ENCODE measurements around the gene GANC.

The GANC gene

DNA sequence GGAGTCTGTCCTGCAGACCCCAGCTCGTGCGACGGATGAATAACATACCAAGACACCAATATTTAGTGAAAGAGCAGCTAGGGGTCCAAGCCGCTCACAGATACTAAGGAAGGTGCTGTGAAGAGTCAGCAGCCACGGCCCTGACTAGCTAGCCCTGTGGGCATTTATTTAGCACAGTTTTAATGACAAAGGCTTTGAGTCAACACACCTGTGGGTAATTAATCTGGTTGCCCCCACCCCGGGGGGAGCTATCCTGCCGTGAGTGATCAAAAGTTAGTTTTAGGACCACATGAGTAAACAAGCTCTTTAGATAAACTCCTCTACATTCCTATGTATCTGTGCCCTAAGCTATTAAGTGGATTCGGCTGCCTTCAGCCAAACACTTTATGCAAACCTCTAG lies 105.0 kb downstream of the GANC start:
- no peak for DNase-seq (ENCODE audit: low read depth, low spot score)

DNA sequence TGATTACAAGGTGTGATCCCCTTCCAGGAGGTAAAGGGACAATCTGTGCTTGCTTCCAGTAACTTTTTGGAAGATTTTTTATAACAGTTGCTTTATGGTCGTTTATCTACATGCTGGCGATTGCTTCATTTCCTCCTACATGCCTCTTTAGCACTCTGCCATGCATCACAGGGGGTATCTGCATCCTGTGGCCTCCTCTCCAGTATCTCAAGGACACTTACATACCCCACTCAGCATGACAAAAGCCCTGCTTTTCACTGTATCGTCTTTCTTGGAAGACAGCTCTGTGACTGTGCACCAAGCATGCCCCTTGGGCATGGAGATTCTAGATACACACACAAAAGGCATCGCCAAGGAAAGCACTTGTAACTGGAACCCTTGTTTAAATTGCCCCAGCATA lies 111.6 kb downstream of the GANC start:
- no peak for DNase-seq (ENCODE audit: low read depth, low spot score)

DNA sequence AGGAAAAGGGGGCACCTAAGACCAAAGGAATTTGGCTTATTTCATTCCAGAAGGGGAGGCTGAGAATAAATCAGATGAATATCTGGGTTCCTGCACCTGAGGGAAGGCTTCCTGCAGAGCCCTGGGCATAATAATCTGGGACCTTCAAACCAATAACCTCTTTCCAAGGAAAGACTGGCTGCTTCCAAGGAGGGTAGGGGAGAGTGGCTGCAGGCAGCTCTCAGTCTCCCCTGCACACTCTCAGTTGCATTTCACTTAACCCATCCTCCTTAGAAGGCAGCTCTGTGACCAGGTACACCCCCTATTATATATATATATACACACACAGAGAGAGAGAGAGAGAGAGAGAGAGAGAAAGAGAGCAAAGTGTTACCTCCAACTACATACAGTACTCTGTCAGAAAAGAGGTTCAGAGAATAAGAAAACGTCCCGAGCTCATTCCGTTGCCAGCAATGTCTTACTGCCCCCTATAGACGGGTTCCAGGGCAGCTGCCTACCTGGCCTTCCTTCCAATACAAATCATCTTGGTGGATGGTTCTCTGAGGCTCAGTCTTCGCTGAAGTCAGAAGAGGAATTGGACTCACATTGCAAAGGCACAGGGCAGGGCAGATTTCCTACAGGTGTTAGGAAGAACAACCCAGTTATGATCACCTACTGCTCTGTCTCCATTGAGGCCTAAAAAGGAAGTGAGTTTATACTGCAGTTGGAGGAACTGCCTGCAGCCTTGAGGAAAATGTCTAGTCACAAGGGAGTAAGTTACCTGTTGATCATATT lies 112.4 kb downstream of the GANC start:
- no peak for DNase-seq (ENCODE audit: low read depth, low spot score)

DNA sequence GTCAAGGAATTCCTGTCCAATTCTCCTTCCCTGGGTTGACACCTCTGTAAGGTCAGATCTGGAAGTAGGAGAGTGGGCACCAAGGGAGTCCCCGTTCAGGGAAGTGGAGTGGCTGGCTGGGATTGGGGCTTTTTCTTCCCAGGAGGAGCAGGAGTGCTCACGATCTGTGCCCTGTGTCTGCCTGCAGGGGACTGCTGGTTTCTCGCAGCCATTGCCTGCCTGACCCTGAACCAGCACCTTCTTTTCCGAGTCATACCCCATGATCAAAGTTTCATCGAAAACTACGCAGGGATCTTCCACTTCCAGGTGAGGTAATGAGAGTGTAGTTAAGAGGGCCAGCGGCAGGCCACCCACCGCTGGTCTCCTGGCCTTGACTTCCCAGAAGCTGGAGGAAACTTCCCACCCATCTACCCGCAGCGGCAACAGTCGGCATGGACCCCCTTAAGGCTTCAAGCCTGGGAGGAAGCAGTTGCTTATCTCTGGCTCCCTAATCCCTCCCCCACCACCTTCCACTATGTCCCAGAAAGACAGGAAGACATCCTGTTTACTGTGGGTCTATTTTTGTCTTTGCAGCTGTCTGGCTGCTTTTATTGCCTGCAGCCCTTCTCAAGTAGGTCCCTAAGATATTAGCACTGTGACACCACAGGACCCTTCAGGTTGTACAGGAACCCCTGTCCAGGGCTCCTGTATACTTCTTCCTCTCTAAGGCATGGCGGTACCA lies 113.1 kb downstream of the GANC start:
- no peak for DNase-seq (ENCODE audit: low read depth, low spot score)

DNA sequence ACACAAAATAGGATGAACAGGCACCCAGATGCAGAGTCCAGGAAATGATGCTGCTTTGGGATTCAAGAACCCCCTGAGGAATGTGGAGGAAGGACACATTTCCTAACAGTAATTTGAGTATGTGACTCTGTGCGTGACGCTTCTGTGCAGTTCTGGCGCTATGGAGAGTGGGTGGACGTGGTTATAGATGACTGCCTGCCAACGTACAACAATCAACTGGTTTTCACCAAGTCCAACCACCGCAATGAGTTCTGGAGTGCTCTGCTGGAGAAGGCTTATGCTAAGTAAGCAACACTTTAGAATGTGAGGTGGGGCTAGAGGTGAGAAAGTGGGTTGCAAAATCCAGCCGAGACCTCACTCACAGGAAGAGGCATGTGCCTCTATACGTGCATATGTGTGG lies 114.6 kb downstream of the GANC start:
- DNase-seq (ENCODE audit: low read depth, low spot score): no peak

DNA sequence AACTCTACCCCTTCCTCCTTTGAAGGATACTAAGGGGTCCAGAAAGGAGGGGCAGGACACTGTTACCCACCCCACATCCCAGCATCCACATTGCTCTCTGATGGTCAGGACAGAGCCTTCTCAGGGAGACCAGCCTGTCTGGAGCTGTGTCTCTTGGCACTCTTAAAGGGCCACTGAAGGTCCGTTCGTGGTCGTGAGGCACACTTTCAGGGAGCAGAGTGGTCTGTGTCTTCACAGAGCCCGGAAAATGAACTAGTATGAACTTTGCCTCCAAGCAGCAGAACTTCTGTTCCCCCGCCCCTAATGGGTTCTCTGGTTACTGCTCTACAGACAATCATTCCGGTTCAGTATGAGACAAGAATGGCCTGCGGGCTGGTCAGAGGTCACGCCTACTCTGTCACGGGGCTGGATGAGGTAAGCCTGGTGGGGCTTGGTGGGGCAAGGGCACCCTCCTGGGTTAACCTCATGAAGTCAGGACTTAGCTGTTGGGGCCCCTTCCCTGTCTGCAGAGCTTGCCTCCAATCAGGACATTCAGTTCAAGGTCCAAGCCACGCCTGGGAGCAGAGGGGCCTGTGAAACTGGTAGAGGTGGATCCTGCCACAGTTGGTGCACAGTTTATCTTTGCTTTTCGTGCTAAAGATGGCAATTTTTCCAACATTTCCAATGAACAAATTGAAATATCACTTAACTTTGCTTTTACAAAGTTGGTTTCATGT lies 119.5 kb downstream of the GANC start:
- DNase-seq (ENCODE audit: low read depth, low spot score): no peak

DNA sequence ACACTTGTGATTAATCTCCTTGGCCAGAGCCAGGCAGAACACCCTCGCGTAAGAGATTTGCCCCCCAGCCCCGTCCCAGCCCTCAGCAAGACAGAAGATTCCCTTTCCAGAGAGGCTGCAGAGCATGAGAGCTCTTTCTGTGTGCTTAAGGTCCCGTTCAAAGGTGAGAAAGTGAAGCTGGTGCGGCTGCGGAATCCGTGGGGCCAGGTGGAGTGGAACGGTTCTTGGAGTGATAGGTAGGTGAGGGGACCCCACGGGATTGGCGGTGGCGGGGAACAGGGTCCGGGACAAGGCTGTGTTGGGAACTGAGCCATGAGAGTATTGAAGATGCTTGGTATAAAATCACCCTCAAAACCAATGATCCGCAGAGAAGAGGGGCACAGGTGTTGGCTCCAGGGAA lies 121.1 kb downstream of the GANC start:
- DNase-seq (ENCODE audit: low read depth, low spot score): no peak

DNA sequence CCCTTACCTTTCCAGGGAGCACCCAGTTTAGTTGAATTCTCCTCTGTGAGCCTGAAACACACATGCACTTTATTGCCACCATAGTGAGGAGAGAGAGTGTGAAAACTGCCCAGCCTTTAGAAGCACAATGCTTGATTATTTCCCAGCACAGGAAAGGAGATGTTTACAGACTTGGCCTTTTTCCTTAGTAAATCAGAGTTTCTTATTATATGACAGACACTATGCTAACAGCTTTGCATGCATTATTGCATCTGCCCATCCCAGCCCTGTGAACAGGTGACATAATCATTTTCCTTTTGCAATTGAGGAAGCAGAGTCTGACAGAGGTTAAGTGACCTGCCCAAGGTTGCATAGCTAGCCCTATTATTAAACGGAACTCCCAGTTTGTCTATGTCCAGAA lies 122.8 kb downstream of the GANC start:
- DNase-seq (ENCODE audit: low read depth, low spot score): no peak

DNA sequence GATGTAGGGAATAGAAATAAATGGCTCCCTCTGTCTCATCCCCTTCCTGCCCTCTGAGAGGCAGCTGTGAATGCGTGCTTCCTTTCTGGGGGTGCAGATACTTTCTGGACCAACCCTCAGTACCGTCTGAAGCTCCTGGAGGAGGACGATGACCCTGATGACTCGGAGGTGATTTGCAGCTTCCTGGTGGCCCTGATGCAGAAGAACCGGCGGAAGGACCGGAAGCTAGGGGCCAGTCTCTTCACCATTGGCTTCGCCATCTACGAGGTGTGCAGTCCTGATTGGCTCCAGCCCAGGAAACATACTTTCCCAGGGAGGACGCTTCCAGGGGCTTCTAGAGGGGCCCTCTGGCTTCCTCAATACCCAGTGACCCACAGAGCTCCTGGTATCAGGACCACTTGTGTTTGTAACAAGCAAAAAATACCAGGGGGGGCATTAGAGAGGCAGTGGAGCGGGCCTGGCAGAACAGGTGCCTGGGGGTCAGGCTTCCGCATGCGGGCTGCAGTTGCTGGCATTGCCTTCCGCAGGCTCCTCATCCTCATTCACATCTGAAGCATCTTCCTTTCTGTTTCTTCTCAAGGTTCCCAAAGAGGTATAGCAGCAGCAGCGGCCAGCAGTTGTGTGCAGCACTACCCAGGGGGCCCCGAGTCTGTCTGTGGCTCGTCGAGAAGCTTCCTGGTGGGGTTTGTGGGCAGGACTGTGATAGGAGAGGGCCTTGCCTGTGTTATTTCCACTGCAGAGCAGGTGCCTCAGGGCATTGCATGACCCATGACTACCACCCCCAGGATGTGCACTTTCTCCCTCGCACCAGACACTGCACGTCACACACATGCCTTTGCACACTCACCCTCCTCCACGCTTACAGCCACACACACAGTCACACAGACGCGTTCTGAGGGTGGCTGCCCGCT lies 128.8 kb downstream of the GANC start:
- DNase-seq (ENCODE audit: low read depth, low spot score): no peak

DNA sequence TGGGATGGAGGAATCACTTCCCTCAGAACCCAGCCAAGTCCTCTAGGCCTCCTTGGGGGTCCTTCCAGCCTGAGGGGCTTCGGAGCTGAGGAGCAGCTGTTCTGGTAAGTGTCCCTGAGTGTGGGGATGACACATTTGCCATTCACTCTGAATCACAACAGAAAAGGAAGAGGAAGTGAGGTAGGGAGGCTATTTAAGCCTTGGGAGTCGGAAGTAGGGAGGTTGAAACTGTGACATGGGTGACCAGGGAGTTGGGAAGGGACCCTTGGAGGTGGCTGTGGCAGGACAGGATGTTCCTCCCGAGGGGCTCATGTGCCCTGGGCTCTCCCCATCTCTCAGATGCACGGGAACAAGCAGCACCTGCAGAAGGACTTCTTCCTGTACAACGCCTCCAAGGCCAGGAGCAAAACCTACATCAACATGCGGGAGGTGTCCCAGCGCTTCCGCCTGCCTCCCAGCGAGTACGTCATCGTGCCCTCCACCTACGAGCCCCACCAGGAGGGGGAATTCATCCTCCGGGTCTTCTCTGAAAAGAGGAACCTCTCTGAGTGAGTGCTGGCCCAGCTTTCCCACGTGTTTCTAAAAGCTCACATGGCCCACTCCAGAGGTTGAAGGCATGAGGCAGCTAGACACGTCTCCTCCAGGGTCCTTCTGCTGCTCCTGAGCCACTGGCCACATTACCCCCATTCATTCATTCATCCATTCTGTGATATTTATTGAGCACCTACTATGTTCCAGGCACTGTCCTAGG lies 129.6 kb downstream of the GANC start:
- no peak for DNase-seq (ENCODE audit: low read depth, low spot score)

DNA sequence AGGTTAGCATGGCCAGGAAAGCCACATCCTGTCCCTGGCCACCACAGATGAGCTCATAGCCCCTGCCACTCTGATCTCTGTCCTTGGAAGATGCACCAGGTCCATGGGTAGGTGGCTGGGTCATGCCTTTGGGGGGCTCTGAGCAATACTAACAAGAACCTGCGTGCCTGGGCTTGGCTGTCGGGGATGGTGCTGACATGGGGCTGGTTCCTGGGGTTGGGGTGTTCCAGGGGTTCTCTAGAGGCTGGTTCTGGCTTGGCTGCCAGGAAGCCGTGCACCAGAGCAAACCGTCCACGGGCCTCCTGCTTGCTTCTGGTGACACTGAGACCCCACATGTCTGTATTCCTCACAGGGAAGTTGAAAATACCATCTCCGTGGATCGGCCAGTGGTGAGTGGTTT lies 130.4 kb downstream of the GANC start:
- DNase-seq (ENCODE audit: low read depth, low spot score): no peak

DNA sequence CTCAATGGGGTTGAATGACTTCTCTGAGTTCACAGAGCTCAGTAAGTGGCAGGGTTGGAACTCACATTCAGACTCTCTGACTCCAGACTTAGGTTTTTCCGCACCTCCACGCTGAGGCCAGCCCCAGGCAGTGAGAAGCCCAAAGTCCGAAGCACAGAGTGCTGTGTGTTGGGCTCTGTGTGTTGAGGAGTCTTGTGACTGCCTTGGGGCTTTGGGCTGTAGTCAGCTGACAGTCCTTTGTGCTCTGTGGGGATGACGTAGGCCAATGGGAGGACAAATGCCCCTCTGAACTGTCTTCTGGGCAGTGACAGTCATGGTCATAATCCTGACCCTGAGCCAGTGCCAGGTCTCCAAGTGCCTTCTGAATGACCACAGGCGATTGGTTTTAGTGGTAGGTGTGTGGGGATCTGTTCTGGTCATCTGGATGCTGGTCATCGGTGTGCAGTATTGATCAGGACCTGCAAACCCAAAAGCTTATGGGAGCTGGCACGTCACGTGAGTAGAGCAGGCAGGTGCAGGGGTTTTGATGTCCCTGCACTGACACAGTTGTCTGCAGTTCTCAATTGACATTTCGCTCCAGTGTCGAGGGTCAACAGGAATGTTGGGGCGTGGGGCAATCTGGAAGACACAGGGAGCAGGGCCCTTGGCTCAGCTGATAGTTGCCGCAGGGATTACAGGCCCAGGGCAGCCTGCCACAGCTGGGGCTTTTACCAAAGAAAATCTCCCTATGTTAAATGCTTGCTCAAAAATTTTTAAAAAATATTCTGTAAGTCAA lies 131.6 kb downstream of the GANC start:
- DNase-seq (ENCODE audit: low read depth, low spot score): no peak

DNA sequence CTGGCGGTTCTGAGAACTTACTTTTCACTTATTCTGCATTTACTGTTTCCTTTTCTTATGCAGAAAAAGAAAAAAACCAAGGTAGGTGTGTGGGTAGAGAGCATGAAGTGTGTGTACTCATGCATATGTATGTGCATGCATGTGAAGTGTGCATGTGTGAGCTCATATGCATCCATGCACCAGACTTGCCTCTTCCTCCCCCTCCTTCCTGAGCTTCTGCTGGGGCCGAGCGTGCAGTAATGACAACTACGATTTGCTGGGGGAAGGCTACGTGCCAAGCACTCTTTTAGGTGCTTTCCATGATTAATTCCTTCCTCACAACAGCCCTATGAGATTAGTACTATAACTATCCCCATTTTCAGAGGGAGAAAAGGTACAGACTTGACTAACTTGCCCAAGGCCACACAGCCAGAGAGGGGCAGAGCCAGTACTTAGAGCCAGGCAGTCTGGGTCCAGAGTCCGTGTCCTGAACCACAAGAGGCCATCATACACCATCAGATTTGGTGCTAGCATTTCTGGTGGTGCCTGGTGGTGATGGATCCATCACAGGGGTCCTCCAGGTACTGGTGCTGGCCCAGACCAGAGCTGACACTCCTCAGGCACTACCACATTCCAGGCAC lies 133.0 kb downstream of the GANC start:
- no peak for DNase-seq (ENCODE audit: low read depth, low spot score)
